GM18505 (cell line): ENCODE results near the gene PMAIP1.
A peak's percentile ranks its signal among the peaks of the same experiment; 100 is the strongest.

Experiments
- ATAC-seq: cut with Tn5 transposase; IDR thresholded peaks from one replicate; pipeline ENCODE4 v1.9.1; 2021; ENCODE audit not compliant: unreplicated experiment
- POLR2A ChIP-seq: IDR thresholded peaks from 4 replicates; pipeline ENCODE4 v1.6.1; 2011; ENCODE audit warnings: borderline replicate concordance; ENCODE audit not compliant: insufficient read depth, insufficient read length; ENCODE audit errors: extremely low read depth

The PMAIP1 gene

GRCh38 chr18:59911600-59911999, 11.8 kb downstream of the PMAIP1 start:
- TF ChIP-seq POLR2A, result no peak
- no peak for ATAC-seq

GRCh38 chr18:59912007-59912550, 12.3 kb downstream of the PMAIP1 start:
- no peak for ATAC-seq
- TF ChIP-seq POLR2A, result no peak

DNA sequence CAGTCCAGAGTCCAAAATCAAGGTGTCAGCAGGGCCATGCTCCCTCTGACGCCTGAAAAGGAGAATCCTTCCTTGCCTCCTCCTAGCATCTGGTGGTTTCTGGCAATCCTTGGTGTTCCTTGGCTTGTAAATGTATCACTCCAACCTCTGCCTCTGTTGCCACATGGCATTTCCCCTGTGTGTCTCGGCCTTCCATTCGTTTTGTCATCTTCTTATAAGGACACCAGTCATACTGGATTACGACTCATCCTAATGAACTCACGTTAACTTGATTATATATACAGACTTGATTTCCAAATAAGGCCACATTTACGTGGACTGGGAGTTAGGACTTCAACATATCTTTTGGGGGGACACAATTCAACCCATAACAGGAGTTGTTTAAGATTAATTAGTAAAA, 15.8 kb downstream of the PMAIP1 start:
- no peak for ATAC-seq

GRCh38 chr18:59916746-59917145, 16.9 kb downstream of the PMAIP1 start:
- no peak for ATAC-seq
- no peak for TF ChIP-seq POLR2A

More for the DNA sequence above, 15.8 kb downstream of the PMAIP1 start:
- TF ChIP-seq POLR2A, result no peak

DNA sequence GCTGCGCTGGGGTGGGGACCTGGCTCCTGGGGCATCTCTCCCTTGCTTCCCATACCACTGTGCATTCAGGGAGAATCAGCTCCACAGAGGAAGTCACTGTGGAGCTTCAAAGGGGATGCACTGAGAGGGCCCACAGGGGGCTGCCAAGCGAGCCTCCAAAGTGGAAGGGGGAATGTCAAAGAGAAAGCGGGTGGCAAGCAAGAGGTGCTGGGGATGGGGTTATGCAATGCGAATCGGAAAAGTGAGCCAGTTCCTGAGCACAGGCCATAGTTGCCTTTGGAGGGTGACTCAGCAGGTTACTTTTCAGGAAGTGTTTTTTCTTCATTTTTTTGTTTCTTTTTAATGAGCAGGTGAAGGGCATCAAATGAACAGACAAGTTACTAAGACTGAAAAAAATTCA, 17.6 kb downstream of the PMAIP1 start:
- no peak for ATAC-seq
- no peak for TF ChIP-seq POLR2A

DNA sequence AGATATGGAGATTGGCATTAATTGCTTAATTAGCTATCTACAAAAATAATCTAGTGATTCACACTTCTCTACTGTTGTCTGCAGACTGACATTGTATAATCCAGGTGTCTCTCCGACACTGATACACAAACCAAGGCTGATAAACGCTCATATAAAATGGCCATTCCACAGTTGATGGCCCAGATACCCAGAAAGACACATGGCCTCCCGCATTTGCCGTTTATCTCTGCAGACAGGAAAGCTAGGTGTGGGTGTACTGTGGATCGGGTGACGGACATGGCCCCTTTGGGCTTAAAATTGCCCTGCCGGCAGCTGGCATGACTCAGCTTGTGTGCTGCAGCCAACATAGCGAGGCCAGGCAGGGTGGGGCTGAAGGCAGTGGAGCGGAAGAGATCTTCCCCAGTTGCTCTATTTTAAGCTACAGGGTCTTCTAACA, 18.5 kb downstream of the PMAIP1 start:
- peak; percentile 64 for ATAC-seq
- TF ChIP-seq POLR2A, result no peak

DNA sequence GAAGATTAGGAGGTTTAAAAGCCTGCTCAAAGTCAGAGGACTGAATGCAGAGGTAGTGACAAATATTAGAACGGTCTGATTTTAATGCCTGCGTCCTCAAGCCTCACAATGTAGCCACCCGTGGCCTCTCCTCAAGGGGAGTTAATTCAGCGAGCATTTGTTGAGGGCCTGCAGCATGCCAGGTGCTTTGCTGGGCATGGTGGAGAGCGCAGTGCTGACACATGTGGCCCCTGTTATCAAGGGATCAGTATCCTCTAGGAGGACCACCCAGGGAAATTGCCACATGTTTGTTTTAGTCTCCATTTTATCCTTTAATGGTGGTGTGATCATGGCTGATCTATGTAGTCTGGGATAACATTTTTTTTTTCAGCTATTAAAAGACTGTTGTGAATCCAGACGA, 19.2 kb downstream of the PMAIP1 start:
- ATAC-seq, result no peak

DNA sequence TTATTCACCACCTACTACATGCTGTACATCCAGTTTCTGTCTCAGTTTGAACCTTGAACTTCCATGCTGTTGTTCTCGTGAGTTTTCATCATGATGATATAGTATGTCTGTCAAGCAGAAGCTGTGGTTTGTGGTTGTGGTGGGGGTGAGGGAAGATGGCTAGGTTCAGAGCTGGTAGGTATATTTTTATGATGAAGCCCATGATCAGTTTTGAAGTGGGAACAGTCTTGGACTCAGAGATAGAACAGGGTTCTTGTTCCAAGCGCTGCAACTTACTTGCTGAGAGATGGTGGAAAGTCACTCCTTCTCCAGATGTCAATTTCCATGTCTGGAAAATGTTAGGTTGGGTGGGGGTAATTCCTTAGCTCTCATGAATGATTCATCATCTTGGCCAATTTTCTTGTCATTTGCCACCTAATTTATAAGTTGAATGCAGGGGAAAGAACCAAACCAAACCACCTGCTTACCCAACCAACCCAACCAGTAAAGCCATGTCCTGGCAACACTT, 21.6 kb downstream of the PMAIP1 start:
- ATAC-seq, result peak; percentile 42
- no peak for TF ChIP-seq POLR2A

More for the DNA sequence above, 19.2 kb downstream of the PMAIP1 start:
- TF ChIP-seq POLR2A, result no peak

- peak; percentile 29 for ATAC-seq
- no peak for TF ChIP-seq POLR2A
Observed at GRCh38 chr18:59923539-59924196, 23.9 kb downstream of the PMAIP1 start.

GRCh38 chr18:59926131-59926530, 26.3 kb downstream of the PMAIP1 start:
- ATAC-seq, result no peak
- TF ChIP-seq POLR2A, result no peak

DNA sequence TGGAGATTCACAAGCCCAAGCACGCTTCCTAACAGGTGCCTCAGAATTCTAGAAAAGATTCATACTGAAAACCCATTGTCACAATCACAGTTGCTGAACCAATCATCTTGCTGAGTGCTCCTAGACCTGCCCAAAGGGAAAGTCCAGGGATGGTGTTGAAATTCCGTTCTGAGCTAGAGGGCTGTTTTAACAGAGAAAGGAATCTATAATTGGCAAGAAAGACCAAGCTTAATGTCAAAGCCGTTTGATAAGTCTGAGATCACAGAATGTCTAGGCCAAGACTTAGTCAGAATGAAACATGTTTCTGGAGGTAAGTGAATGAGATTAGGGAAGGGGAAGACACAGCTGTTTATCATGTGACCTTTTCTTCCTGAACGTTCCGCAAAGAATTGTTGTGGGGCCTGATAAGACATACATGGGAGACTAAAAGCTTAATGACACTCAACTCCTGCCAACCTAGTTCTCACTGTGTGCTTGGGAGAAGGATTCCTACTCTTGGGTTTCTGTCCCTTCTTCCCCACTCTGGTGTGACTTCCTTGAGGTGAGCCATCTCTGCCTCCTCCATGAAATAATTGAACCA, 27.5 kb downstream of the PMAIP1 start:
- TF ChIP-seq POLR2A, result peak; percentile 48
- peak; percentile 74 for ATAC-seq

DNA sequence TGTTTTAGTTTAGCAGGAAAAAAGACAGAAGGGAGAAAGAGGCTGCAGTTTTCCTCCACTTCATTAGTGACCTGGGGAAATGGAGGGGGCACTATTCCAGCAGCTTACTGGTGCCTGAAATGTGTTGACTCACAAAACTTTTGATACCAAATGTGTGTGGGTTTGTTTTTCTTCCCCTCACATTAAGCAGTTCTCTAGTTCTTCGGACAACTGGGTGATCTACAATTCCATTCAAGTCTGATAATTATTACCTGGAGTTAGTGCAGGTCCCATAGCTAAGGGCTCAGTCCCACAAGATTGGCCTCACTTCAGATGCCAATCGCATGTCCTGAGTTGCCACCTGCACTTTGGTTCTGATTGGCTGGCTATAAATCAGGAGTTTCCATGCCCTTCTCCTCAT, 28.4 kb downstream of the PMAIP1 start:
- TF ChIP-seq POLR2A, result no peak
- ATAC-seq, result no peak

DNA sequence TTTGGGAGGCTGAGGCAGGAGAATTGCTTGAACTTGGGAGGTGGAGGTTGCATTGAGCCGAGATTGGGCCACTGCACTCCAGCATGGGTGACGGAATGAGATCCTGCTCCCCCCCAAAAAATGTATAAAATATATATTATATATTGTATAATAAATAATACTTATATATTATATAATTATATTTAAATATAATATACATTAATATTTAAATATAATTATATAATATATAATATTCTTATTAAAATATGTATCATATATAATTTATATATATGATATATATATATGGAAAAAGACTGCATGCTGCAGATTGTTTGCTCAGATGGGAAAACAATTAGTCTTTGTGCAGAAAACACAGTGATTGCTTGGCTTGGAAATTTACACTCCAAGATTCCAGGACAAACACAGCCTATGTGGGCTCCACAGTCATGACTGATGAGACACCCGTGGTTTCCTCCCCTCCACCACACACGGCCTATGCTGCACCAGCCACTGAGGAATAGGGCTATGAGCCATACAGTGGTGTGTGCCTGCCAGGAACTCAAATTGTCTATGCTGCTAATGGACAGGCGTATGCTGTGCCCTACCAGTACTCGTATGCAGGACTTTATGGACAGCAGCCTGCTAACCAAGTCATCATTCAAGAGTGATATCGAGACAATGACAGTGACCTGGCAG, 30.0 kb downstream of the PMAIP1 start:
- no peak for ATAC-seq
- TF ChIP-seq POLR2A, result no peak
